BLaER1 (cell line): Measurements from ENCODE around the gene TNIK.

ENCODE experiments used
- H3K27ac ChIP-seq: shearing (Covaris generic); formaldehyde crosslinking; 2 replicates; pipeline ENCODE4 v1.8.1; 2022
- H3K27me3 ChIP-seq: shearing (Covaris generic); formaldehyde crosslinking; 2 replicates; pipeline ENCODE4 v1.8.1; 2022
- H3K36me3 ChIP-seq: shearing (Covaris generic); formaldehyde crosslinking; 2 replicates; pipeline ENCODE4 v1.8.1; 2022
- H3K4me1 ChIP-seq: shearing (Covaris generic); formaldehyde crosslinking; 2 replicates; pipeline ENCODE4 v1.8.1; 2022
- H3K4me2 ChIP-seq: shearing (Covaris generic); formaldehyde crosslinking; 2 replicates; pipeline ENCODE4 v1.8.1; 2022
- H3K4me3 ChIP-seq: shearing (Covaris generic); formaldehyde crosslinking; 2 replicates; pipeline ENCODE4 v1.8.1; 2022
- H3K9ac ChIP-seq: shearing (Covaris generic); formaldehyde crosslinking; 2 replicates; pipeline ENCODE4 v1.8.1; 2022
- H3K9me3 ChIP-seq: shearing (Covaris generic); formaldehyde crosslinking; 2 replicates; pipeline ENCODE4 v1.8.1; 2022
- H4K20me1 ChIP-seq: shearing (Covaris generic); formaldehyde crosslinking; 2 replicates; pipeline ENCODE4 v1.8.1; 2022
- Cebpa-rat ChIP-seq: shearing (Covaris generic); IDR thresholded peaks from 2 replicates; pipeline ENCODE4 v1.8.1; 2022

Gene TNIK

DNA sequence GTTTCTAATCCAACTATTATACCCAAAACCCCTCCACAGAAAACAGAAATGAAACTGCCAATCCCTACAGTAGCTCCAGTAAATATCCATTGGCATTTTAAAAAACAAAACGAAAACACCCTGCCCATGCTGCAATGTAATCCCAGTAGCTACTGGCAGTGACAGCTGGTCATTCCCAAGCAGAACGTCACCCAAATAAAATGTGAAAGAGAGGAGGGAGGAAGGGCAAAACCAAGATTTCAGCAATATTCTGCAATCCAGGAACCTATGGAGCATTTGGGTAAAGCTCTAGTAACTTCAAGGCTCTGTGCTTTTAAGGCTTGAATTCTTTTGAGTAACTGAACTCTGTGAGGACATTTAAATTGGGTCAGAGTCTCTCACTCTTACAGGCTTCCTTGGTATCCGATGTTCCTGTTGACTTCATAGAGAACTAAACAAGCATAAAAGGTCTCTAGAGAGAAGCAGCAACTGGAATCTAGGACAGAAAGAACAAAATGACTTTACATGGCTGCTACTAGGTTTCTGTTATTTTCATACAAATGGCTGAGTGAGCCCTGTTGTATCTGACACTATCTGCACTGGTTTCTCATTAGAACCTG, 136.2 kb downstream of the TNIK start:
- Histone ChIP-seq H3K4me2 (no peak overlapping the region), H3K27me3 (no peaks in the 10 kb centered on the region), H3K9ac (no peak overlapping the region), H3K4me3 (no peak overlapping the region), H4K20me1 (no peaks in the 10 kb centered on the region), H3K36me3 (no peaks in the 10 kb centered on the region), H3K4me1 (0 out of 2 replicates have a peak, but pooled peaks cover 4% of the 10 kb centered on the region), H3K27ac (no peak overlapping the region), H3K9me3 (no peaks in the 10 kb centered on the region)
- TF ChIP-seq Cebpa-rat, result no peak

GRCh38 chr3:171321559-171322360, 138.4 kb downstream of the TNIK start:
- Histone ChIP-seq H3K4me3 (no peak overlapping the region), H3K4me2 (no peak overlapping the region), H3K27ac (no peak overlapping the region), H3K27me3 (no peaks in the 10 kb centered on the region), H4K20me1 (no peaks in the 10 kb centered on the region), H3K36me3 (no peaks in the 10 kb centered on the region), H3K9me3 (no peaks in the 10 kb centered on the region), H3K4me1 (no peaks in the 10 kb centered on the region), H3K9ac (no peak overlapping the region)
- TF ChIP-seq Cebpa-rat, result no peak

DNA sequence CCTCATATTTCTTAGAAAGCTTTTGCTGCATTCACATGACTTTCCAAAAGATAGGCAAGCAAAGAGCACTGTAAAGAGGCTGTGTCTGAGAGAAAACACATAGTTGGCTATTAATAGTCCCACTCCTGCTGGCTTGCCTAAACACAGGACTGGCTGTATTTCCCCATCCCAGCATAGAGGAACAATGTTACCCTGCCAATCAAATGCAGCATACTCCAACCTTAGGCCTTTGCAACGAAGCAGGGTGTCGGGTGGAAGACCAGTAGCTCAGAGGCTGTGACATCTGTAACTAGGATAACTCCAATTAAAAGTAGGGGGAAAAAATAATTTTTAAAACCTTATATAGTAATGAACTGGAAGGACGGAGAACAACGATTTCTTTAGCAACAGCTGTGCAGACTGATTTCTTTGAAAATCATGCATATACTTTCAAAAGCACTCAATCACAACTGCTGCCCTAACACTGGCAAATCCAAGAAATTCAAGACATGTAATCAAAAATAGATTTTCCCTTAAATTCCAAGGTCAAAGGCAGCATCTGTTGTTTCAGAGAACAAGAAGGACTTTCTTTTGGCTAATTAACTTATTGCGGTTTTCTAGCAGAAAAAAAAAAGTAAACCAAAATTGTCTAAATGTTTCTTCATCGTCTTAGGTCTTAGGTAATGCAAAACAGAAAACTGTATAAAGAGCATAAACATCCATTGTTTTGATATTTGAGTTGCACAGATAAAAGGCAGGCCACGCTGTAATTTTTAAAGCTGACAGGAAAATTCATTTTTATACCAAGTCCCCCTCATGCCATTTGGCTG, 139.3 kb downstream of the TNIK start:
- Histone ChIP-seq H3K9me3 (no peaks in the 10 kb centered on the region), H3K9ac (no peak overlapping the region), H3K4me3 (no peak overlapping the region), H3K4me2 (no peak overlapping the region), H3K27me3 (no peaks in the 10 kb centered on the region), H3K4me1 (no peaks in the 10 kb centered on the region), H3K36me3 (no peaks in the 10 kb centered on the region), H3K27ac (no peak overlapping the region), H4K20me1 (no peaks in the 10 kb centered on the region)
- TF ChIP-seq Cebpa-rat, result no peak

- H3K4me3 ChIP-seq, result no peak overlapping the region
- H3K4me1 ChIP-seq, result no peaks in the 10 kb centered on the region
- no peak overlapping the region for H3K4me2 ChIP-seq
- H3K36me3 ChIP-seq, result no peaks in the 10 kb centered on the region
- no peaks in the 10 kb centered on the region for H3K27me3 ChIP-seq
- H3K27ac ChIP-seq, result no peak overlapping the region
- H3K9me3 ChIP-seq, result no peaks in the 10 kb centered on the region
- H3K9ac ChIP-seq, result no peak overlapping the region
- H4K20me1 ChIP-seq, result no peaks in the 10 kb centered on the region
- no peak for TF ChIP-seq Cebpa-rat
These were observed 143.0 kb downstream of the TNIK start for GRCh38 chr3:171317171-171317570.

DNA sequence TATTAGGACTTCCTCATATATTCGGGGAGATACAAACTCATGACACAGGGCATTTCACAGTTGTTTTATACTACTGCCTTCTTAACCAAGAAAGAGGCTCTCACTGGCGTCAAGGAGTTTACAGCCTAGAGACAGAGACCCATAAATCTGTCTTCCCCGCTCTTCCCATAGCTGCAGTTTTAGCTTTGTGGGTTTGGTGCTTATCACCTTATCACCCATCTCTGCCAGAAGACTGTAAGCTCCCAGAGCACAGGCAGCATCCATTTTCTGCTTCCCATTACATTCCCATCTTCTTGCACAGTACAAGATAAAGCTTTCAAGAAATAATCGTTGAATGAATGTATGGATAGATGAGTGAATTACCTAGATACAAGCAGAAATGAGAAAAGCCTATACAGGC, 144.3 kb downstream of the TNIK start:
- Histone ChIP-seq H3K36me3 (no peaks in the 10 kb centered on the region), H3K9ac (no peak overlapping the region), H4K20me1 (no peaks in the 10 kb centered on the region), H3K4me3 (no peak overlapping the region), H3K4me1 (0 out of 2 replicates have a peak, but pooled peaks cover 4% of the 10 kb centered on the region), H3K27ac (no peak overlapping the region), H3K4me2 (no peak overlapping the region), H3K9me3 (no peaks in the 10 kb centered on the region), H3K27me3 (no peaks in the 10 kb centered on the region)
- no peak for TF ChIP-seq Cebpa-rat

- no peak for TF ChIP-seq Cebpa-rat
- Histone ChIP-seq H3K9me3 (no peaks in the 10 kb centered on the region), H3K4me3 (no peak overlapping the region), H3K9ac (no peak overlapping the region), H3K27ac (no peak overlapping the region), H3K27me3 (no peaks in the 10 kb centered on the region), H3K4me2 (no peak overlapping the region), H3K4me1 (0 out of 2 replicates have a peak, but pooled peaks cover 4% of the 10 kb centered on the region), H3K36me3 (no peaks in the 10 kb centered on the region), H4K20me1 (no peaks in the 10 kb centered on the region)
These were observed 145.1 kb downstream of the TNIK start for GRCh38 chr3:171315101-171315500.

- Histone ChIP-seq H3K9me3 (no peaks in the 10 kb centered on the region), H3K36me3 (no peaks in the 10 kb centered on the region), H4K20me1 (no peaks in the 10 kb centered on the region), H3K4me2 (no peak overlapping the region), H3K27ac (no peak overlapping the region), H3K4me1 (0 out of 2 replicates have a peak, but pooled peaks cover 4% of the 10 kb centered on the region), H3K27me3 (no peaks in the 10 kb centered on the region), H3K9ac (no peak overlapping the region), H3K4me3 (no peak overlapping the region)
- no peak for TF ChIP-seq Cebpa-rat
These were observed 145.9 kb downstream of the TNIK start for GRCh38 chr3:171314341-171314740.

DNA sequence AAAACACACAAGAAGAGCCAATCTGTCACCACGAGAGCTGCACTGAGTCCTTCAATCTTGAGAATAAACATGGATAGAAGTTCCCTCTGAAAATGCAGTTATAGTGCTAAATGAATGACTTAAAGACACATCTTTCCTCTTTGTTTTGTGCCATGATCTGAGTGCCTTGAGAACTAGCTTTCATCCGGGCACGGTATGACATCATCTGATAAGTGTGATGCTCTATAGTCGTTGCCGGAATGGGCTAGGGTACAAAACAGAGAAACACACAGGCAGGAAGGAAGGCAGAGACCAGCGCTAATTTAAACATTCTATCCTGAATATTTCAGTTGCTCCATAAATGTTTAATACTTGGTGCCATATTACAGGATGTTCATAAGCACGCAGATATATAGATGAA, 146.5 kb downstream of the TNIK start:
- Histone ChIP-seq H3K27ac (no peak overlapping the region), H3K4me1 (0 out of 2 replicates have a peak, but pooled peaks cover 4% of the 10 kb centered on the region), H3K4me3 (no peak overlapping the region), H3K36me3 (no peaks in the 10 kb centered on the region), H3K27me3 (no peaks in the 10 kb centered on the region), H4K20me1 (no peaks in the 10 kb centered on the region), H3K4me2 (no peak overlapping the region), H3K9ac (no peak overlapping the region), H3K9me3 (no peaks in the 10 kb centered on the region)
- no peak for TF ChIP-seq Cebpa-rat

GRCh38 chr3:171312741-171313140, 147.5 kb downstream of the TNIK start:
- 0 out of 2 replicates have a peak, but pooled peaks cover 3% of the 10 kb centered on the region for H3K9me3 ChIP-seq
- H4K20me1 ChIP-seq, result no peaks in the 10 kb centered on the region
- TF ChIP-seq Cebpa-rat, result no peak
- 0 out of 2 replicates have a peak, but pooled peaks cover 4% of the 10 kb centered on the region for H3K4me1 ChIP-seq
- no peak overlapping the region for H3K4me2 ChIP-seq
- no peak overlapping the region for H3K9ac ChIP-seq
- H3K36me3 ChIP-seq, result no peaks in the 10 kb centered on the region
- no peak overlapping the region for H3K4me3 ChIP-seq
- no peak overlapping the region for H3K27ac ChIP-seq
- H3K27me3 ChIP-seq, result no peaks in the 10 kb centered on the region
